HG02610 (cell line): ENCODE data around the gene FZD4.
"Not testable (repeated sequence)": the region's sequence is repeated elsewhere in the genome, so short reads cannot be mapped to it uniquely, and the experiment has no call there.

ENCODE experiments used
- ATAC-seq: cut with Tn5 transposase; IDR thresholded peaks from one replicate; pipeline ENCODE4 v1.9.1; 2021; ENCODE audit warnings: mild to moderate bottlenecking, moderate library complexity; ENCODE audit not compliant: unreplicated experiment

The FZD4 gene

GRCh38 chr11:86977441-86978050 lies 22.4 kb upstream of the FZD4 start:
- no peak for ATAC-seq

GRCh38 chr11:86972734-86973133 lies 17.5 kb upstream of the FZD4 start:
- no peak for ATAC-seq

GRCh38 chr11:86969258-86969657 lies 14.1 kb upstream of the FZD4 start:
- ATAC-seq, result no peak

- not testable (repeated sequence) for ATAC-seq
Observed at GRCh38 chr11:86967601-86968000, 12.4 kb upstream of the FZD4 start.

- no peak for ATAC-seq
Observed at GRCh38 chr11:86957976-86958646, 2.9 kb upstream of the FZD4 start.

GRCh38 chr11:86956905-86957195 lies 1.7 kb upstream of the FZD4 start:
- no peak for ATAC-seq

GRCh38 chr11:86955111-86955360 lies 159 bp downstream of the FZD4 start:
- ATAC-seq, result no peak

GRCh38 chr11:86954269-86955110 lies 705 bp downstream of the FZD4 start:
- no peak for ATAC-seq

- ATAC-seq, result no peak
Observed at GRCh38 chr11:86952221-86952875, 2.8 kb downstream of the FZD4 start.

GRCh38 chr11:86951706-86952105 lies 3.5 kb downstream of the FZD4 start:
- no peak for ATAC-seq

- no peak for ATAC-seq
Observed at GRCh38 chr11:86950661-86950995, 4.6 kb downstream of the FZD4 start.

GRCh38 chr11:86949995-86950660 lies 5.1 kb downstream of the FZD4 start:
- ATAC-seq, result no peak

- ATAC-seq, result no peak
Observed at GRCh38 chr11:86948733-86949132, 6.5 kb downstream of the FZD4 start.

- no peak for ATAC-seq
Observed at GRCh38 chr11:86947541-86947940, 7.7 kb downstream of the FZD4 start.

GRCh38 chr11:86943505-86943904 lies 11.7 kb downstream of the FZD4 start:
- ATAC-seq, result not testable (repeated sequence)

GRCh38 chr11:86941871-86942599 lies 13.2 kb downstream of the FZD4 start:
- ATAC-seq, result no peak

GRCh38 chr11:86941077-86941870 lies 13.9 kb downstream of the FZD4 start:
- ATAC-seq, result no peak

GRCh38 chr11:86940122-86940777 lies 14.9 kb downstream of the FZD4 start:
- no peak for ATAC-seq
